Measurements from ENCODE around the gene BRSK2. TPM values are rescaled to one million over a fixed set of nuclear protein-coding genes. Genes with fewer than 3 reads are reported as not detected.

BRSK2 gene
- polyA plus RNA-seq, 1 experiment: 0.28 TPM

DNA sequence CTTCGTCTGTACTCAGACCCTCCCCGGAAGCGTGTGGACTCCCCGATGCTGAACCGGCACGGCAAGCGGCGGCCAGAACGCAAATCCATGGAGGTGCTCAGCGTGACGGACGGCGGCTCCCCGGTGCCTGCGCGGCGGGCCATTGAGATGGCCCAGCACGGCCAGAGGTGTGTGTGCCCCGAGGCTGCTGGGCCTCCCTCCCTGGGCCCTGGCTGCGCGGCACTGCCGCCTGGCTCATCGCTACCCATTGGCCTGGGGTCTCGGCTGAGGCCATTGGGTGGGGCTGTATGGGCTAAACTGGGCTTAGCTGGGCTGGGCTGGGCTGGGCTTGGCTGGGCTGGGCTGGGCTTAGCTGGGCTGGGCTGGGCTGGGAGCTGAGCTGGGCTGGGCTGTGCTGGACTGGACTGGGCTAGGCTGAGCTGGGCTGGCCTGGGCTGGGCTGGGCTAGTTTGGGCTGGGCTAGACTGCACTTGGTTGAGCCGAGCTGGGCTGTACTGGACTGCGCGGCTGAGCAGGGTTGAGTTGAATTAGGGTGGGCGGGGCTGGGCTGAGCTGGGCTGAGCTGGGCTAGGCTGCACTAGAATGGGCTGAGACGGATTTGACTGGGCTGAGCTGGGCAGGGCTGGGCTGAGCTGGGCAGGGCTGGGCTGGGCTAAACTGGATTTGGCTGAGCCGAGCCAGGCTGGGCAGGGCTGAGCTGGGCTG, 56.2 kb downstream of the BRSK2 start:
- Histone ChIP-seq H3K27me3 (ENCODE audit: control insufficient read depth, insufficient read depth, low read length) (no peaks in the 10 kb centered on the region), H3K4me3 (ENCODE audit: low read depth, low read length) (no peak overlapping the region), H3K36me3 (ENCODE audit: control insufficient read depth, insufficient read depth, low read length) (no peaks in the 10 kb centered on the region)
- ChIA-PET POLR2A (no interaction called here), CTCF (no interaction called here)
- no peak for DNase-seq (ENCODE audit: low read depth)
- TF ChIP-seq CTCF (IDR thresholded peaks at IDR 0.05; ENCODE audit: insufficient read depth, low read depth, low read length): no peak

DNA sequence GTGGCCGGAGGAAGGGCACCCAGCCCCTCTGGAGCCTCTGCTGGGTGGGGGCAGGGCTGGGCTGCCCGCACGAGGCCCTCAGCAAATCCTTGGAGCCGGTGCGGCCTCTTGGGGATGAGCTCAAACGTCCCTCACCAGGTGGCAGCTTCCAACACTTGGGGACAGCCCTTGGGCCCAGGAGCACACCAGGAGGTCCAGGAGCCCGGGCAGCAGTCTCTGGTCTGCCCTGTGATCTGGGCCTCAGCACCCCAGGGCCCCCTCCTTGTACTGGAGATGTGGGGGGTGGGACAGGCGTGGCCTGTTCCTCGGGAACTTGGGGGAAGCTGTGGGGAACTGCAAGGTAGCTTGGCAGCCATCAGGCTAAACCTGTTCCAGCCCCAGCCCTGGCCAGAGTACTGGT, 56.9 kb downstream of the BRSK2 start:
- ChIA-PET POLR2A (no interaction called here), CTCF (no interaction called here)
- Histone ChIP-seq H3K27me3 (ENCODE audit: control insufficient read depth, insufficient read depth, low read length) (no peaks in the 10 kb centered on the region), H3K4me3 (ENCODE audit: low read depth, low read length) (no peak overlapping the region), H3K36me3 (ENCODE audit: control insufficient read depth, insufficient read depth, low read length) (no peaks in the 10 kb centered on the region)
- no peak for DNase-seq (ENCODE audit: low read depth)
- TF ChIP-seq CTCF (IDR thresholded peaks at IDR 0.05; ENCODE audit: insufficient read depth, low read depth, low read length): no peak

DNA sequence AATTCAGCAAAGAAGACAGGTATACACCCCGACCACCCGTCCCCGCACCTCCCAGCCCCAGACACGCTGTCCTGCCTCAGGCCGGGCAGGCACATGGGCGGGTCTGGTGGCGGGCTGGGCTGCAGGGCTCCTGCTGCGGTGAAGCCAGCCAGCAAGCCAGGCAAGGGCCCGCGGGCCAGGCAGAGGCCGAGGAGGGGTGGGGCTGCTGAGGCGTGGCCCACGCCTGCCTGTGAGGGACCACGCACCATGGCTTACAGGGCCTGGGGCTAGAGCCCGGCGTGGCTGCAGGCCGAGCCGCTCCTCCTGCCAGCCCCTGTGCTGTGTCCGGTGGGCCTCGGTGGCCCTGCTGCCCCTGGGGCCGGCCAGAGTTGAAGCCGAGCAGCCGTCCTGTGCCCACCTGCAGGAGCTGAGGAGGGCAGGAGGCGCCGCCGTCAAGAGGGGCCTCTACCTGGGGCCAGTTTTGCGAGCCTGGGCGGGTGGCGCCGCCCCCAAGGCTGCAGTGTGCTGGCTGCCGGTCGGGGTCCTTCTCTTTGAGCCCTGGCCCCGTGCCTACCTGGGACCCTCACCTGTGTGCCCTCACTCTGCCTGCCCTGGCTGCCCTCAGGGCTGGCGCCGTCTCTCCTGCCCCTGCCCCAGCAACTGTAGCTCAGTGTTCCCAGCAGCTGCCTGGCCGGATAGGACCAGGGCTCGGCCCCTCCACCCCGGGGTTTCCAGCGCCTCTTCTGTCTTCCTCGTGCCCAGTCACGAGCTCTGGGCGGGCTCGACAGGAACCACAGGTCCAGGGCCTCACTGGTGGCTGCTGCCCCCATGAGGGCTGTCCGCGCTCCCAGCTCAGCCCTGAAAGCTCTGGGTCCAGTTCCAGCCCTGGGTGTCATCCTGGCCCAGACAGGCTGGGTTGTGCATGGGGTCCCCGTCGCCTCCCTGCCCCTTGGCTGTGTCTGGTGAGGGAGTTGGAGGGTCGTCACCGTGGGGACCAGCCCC, 58.4 kb downstream of the BRSK2 start:
- no peak for TF ChIP-seq CTCF (IDR thresholded peaks at IDR 0.05; ENCODE audit: insufficient read depth, low read depth, low read length)
- Histone ChIP-seq H3K4me3 (ENCODE audit: low read depth, low read length) (no peak overlapping the region), H3K27me3 (ENCODE audit: control insufficient read depth, insufficient read depth, low read length) (no peaks in the 10 kb centered on the region), H3K36me3 (ENCODE audit: control insufficient read depth, insufficient read depth, low read length) (no peaks in the 10 kb centered on the region)
- ChIA-PET CTCF (no interaction called here), POLR2A (no interaction called here)
- no peak for DNase-seq (ENCODE audit: low read depth)

DNA sequence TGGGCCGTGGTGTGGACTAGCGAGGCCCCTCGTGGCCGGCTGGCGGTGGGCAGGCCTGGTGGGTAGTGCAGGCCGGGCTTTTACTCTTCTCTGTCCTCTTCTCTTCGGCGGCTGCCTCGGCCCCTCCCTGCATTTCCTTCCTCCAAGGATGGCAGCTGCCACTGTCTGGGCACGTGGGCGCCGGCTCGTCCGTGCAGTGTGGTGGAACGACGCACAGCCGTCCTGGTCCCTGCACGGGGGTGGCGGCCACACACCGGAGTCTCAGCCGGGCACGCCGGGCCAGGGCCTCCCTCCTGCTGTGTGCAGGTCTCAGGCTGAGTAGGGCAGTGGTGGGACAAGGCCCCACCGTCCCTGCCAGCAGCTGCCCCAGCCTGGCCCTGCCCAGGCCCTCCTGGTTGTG, 59.1 kb downstream of the BRSK2 start:
- Histone ChIP-seq H3K27me3 (ENCODE audit: control insufficient read depth, insufficient read depth, low read length) (no peaks in the 10 kb centered on the region), H3K4me3 (ENCODE audit: low read depth, low read length) (no peak overlapping the region), H3K36me3 (ENCODE audit: control insufficient read depth, insufficient read depth, low read length) (no peaks in the 10 kb centered on the region)
- POLR2A ChIA-PET: no interaction called here
- CTCF ChIA-PET: no interaction called here
- no peak for DNase-seq (ENCODE audit: low read depth)
- no peak for TF ChIP-seq CTCF (IDR thresholded peaks at IDR 0.05; ENCODE audit: insufficient read depth, low read depth, low read length)

GRCh38 chr11:1449490-1450243, 59.9 kb downstream of the BRSK2 start:
- Histone ChIP-seq H3K27me3 (ENCODE audit: control insufficient read depth, insufficient read depth, low read length) (no peaks in the 10 kb centered on the region), H3K4me3 (ENCODE audit: low read depth, low read length) (no peak overlapping the region), H3K36me3 (ENCODE audit: control insufficient read depth, insufficient read depth, low read length) (no peaks in the 10 kb centered on the region)
- CTCF ChIA-PET: no interaction called here
- POLR2A ChIA-PET: no interaction called here
- DNase-seq (ENCODE audit: low read depth): no peak
- no peak for TF ChIP-seq CTCF (IDR thresholded peaks at IDR 0.05; ENCODE audit: insufficient read depth, low read depth, low read length)
